ENCODE data around the gene IRF9. TPM values are rescaled to one million over a fixed set of nuclear protein-coding genes. Genes with fewer than 3 reads are reported as not detected.

The IRF9 gene
- total and polyA plus RNA-seq, 2 of the 13 experiments (the other 11 are each of a cell fraction or from before 2014, with no cell fraction given) = 14.9 to 49.7 TPM

- TF ChIP-seq ZNF839 (CRISPR knock-in tag; IDR thresholded peaks at IDR 0.05; ENCODE audit: borderline replicate concordance) (no peak), ZNF24 (IDR thresholded peaks at IDR 0.05) (no peak), ZHX1 (CRISPR knock-in tag; IDR thresholded peaks at IDR 0.05; ENCODE audit: low read depth) (no peak), MTA3 (CRISPR knock-in tag; IDR thresholded peaks at IDR 0.05) (no peak), ZKSCAN5 (CRISPR knock-in tag; IDR thresholded peaks at IDR 0.05) (0 out of 2 replicates have a peak, but pooled peaks have one; percentile 17), ATF1 (CRISPR knock-in tag; IDR thresholded peaks at IDR 0.05) (no peak), GPN1 (CRISPR knock-in tag; IDR thresholded peaks at IDR 0.05; ENCODE audit: borderline replicate concordance) (0 out of 2 replicates have a peak, but pooled peaks have one; percentile 69), ZNF558 (CRISPR knock-in tag; IDR thresholded peaks at IDR 0.05; ENCODE audit: borderline replicate concordance) (no peak), PBX3 (CRISPR knock-in tag; IDR thresholded peaks at IDR 0.05; ENCODE audit: borderline replicate concordance) (peak; percentile 94; the same call in 1 of the 2 replicates), BHLHE40 (IDR thresholded peaks at IDR 0.05; ENCODE audit: low read length) (no peak), JUNB (CRISPR knock-in tag; IDR thresholded peaks at IDR 0.05; ENCODE audit: borderline replicate concordance) (no peak), PRDM15 (CRISPR knock-in tag; IDR thresholded peaks at IDR 0.05) (no peak), TRAFD1 (CRISPR knock-in tag; IDR thresholded peaks at IDR 0.05; ENCODE audit: borderline replicate concordance) (no peak), ZBTB37 (CRISPR knock-in tag; IDR thresholded peaks at IDR 0.05) (0 out of 2 replicates have a peak, but pooled peaks have one; percentile 3), MAF1 (CRISPR knock-in tag; IDR thresholded peaks at IDR 0.05; ENCODE audit: borderline replicate concordance) (no peak), NR2F6 (IDR thresholded peaks at IDR 0.05) (no peak), NR2F6 (CRISPR knock-in tag; IDR thresholded peaks at IDR 0.05) (no peak), ELF3 (CRISPR knock-in tag; IDR thresholded peaks at IDR 0.05) (no peak)
Observed at GRCh38 chr14:24113379-24113800, 47.7 kb upstream of the IRF9 start (continued).

Data from HepG2 (cell line).